ENCODE data around the gene SAMD11.

DNA sequence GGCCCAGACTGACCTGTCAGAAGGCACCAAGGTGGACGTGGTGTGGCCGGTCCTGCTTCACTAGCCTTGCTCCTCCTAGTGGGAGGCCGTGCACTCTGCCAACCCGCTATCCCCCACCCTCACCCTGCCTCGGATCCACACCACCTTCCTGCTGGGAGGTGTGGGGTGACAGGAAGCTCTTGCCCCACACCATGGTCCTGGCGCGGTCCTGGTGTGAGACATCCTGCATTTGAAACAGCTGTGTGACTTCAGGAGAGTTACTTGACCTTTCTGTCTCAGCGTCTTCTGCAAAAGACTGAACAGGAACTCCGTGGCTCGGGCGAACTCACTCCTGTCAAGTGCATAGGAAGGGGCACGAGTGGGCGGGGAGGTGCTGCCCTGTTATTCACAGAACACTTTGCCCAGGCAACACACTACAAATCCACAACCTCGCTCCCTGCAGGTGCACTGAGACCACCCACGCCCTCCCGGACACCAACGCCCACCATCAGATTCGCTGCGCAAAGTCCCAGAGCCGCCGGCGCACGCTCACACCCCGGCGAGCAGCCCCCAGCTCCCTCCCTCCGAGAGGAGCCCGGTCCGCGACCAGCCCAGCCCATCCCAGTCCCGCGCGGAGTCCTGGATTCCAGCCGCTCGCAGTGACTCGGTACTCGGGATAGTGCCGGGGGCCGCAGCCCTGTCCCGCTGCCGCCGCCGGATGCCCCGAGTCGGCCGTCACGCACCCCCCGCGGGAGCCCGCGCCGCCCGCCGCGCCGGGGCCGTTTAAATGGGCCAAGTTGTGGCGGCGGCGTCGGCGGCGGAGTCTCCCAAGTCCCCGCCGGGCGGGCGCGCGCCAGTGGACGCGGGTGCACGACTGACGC lies at the start of gene SAMD11:
- TF ChIP-seq, protein P1, sequence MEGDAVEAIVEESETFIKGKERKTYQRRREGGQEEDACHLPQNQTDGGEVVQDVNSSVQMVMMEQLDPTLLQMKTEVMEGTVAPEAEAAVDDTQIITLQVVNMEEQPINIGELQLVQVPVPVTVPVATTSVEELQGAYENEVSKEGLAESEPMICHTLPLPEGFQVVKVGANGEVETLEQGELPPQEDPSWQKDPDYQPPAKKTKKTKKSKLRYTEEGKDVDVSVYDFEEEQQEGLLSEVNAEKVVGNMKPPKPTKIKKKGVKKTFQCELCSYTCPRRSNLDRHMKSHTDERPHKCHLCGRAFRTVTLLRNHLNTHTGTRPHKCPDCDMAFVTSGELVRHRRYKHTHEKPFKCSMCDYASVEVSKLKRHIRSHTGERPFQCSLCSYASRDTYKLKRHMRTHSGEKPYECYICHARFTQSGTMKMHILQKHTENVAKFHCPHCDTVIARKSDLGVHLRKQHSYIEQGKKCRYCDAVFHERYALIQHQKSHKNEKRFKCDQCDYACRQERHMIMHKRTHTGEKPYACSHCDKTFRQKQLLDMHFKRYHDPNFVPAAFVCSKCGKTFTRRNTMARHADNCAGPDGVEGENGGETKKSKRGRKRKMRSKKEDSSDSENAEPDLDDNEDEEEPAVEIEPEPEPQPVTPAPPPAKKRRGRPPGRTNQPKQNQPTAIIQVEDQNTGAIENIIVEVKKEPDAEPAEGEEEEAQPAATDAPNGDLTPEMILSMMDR (IDR thresholded peaks at IDR 0.05) = peak in 1 of 7 experiments; percentile 23
- no peak for TF ChIP-seq POLR2A (IDR thresholded peaks at IDR 0.05)
